Measurements from ENCODE around the gene CHP2. TPM values are rescaled to one million over a fixed set of nuclear protein-coding genes. Genes with fewer than 3 reads are reported as not detected.
A peak's percentile ranks its signal among the peaks of the same experiment; 100 is the strongest.

Gene CHP2
- 1.1 and 1.4 TPM in 2 replicates for total RNA-seq (2021)
- long read RNA-seq, transcript CHP2-201 (7 exons, 2,382 nt): major isoform, 13 of 14 reads
- long read RNA-seq, partial matches to known transcripts: 0 of 14 reads
- long read RNA-seq, other reads (novel, unspliced or antisense): 1 of 14 reads

DNA sequence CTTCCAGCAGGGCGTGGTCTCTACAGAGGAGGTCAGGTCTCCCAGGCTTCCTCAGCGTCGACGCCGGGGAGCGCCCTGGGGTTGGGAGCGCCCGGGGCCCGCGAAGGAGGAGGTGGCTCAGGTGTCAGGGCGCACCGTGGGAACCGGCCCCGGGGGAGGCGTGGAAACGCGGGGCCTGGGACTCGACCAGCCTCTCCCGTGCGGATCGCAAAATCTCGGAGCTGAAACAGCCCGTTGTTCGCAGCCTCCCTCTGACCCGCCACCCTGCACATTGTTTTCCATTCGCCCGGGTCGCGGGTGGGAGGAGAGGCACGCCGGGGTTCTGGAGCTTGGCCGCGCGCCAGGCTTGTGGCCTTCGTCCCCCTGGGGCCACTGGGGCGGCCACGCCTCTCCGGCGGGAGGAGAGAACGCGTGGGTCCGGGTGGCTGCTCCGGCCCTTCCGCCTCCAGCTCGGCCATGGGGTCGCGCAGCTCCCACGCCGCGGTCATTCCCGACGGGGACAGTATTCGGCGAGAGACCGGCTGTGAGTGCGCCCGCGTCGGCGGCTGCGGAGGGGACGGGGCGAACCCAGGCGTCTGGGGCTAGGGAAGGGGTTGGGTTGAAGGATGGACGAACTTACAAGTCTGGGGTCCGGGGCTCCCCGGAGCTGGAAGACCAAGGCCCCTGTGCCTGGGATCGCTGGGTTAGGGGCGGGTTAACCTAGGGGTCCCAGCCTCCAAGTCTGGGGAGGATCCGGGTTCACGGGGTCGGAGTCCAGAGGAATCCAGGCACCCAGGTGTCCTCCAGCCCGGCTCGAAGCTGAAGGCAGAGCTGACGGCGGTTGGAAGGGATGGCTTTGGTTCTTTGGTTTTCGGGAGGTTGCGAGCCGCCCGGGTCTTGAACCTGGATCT is at the start of gene CHP2:
Gene CHP2 (plus strand): TSS at position 433 of the 890 bp plus-strand sequence. CDS start 24 bp downstream, at position 457.
- Histone ChIP-seq H3K4me2 (ENCODE audit: insufficient read depth, insufficient read length, low read length) (peak within 1 kb of the TSS; percentile 1), H3K9ac (ENCODE audit: extremely low read depth, insufficient read length, low read length) (no peak within 1 kb of the TSS), H2BK12ac (ENCODE audit: insufficient read length, low read depth, low read length) (no peak within 1 kb of the TSS), H2BK5ac (ENCODE audit: insufficient read length, low read length) (no peak within 1 kb of the TSS), H3K79me2 (ENCODE audit: insufficient read depth, low read length) (no peaks in the 10 kb centered on the region), H3K4me1 (ENCODE audit: insufficient read depth, low read length) (no peaks in the 10 kb centered on the region), H3T11ph (ENCODE audit: low read length) (no peak within 1 kb of the TSS), H3K27me3 (ENCODE audit: insufficient read depth, low read length) (peaks cover 5% of the 10 kb centered on the region; the same call in 1 of the 2 replicates), H4K91ac (ENCODE audit: insufficient read length, low read depth, low read length) (no peak within 1 kb of the TSS), H3K14ac (ENCODE audit: insufficient read depth, low read length) (peak within 1 kb of the TSS; percentile 28; the same call in 1 of the 2 replicates), H2AFZ (ENCODE audit: low read length) (no peak within 1 kb of the TSS), H2BK20ac (ENCODE audit: low read depth, low read length, poor library complexity, severe bottlenecking) (no peak within 1 kb of the TSS), H3K27ac (ENCODE audit: insufficient read length, low read depth, low read length) (no peak within 1 kb of the TSS), H2BK120ac (ENCODE audit: low read depth, low read length, poor library complexity, severe bottlenecking) (no peak within 1 kb of the TSS), H3K23me2 (ENCODE audit: insufficient read length, low read depth, low read length, poor library complexity, severe bottlenecking) (peaks cover 9% of the 10 kb centered on the region), H4K20me1 (ENCODE audit: control insufficient read depth, insufficient read depth, insufficient read length) (no peaks in the 10 kb centered on the region), H4K5ac (ENCODE audit: insufficient read length, low read depth, low read length) (no peak within 1 kb of the TSS), H3K56ac (ENCODE audit: insufficient read length, low read depth, low read length) (no peak within 1 kb of the TSS), H2AK5ac (ENCODE audit: insufficient read length, low read length) (no peak within 1 kb of the TSS), H3K9me3 (ENCODE audit: control insufficient read depth, low read depth, low read length) (no peaks in the 10 kb centered on the region), H4K8ac (replicated peaks; ENCODE audit: insufficient read length, low read depth, low read length) (no peak within 1 kb of the TSS), H3K18ac (ENCODE audit: insufficient read length, low read depth, low read length) (no peak within 1 kb of the TSS), H2BK15ac (ENCODE audit: low read depth, low read length) (no peak within 1 kb of the TSS), H3K79me1 (ENCODE audit: insufficient read depth, low read depth, low read length, poor library complexity, severe bottlenecking) (no peaks in the 10 kb centered on the region), H3K23ac (ENCODE audit: insufficient read length, low read depth, low read length) (no peak within 1 kb of the TSS), H3K4ac (ENCODE audit: low read depth, low read length) (no peak within 1 kb of the TSS)
- Mint-ChIP-seq H3K9me3 (peaks cover 8 to 13% of the 10 kb centered on the region in 2 experiments; a peak in 4 of 5 replicates), H3K4me1 (peaks cover 2 to 8% of the 10 kb centered on the region in 2 experiments; a peak in 1 of 4 replicates), H3K27me3 (ENCODE audit: low read depth) (peaks cover 49% of the 10 kb centered on the region), H3K27ac (no peak within 1 kb of the TSS), H3K36me3 (ENCODE audit: insufficient read depth in 1 of 3, low read depth in 3 of 3) (peaks cover 5 to 23% (median 10%) of the 10 kb centered on the region in 3 experiments; a peak in 6 of 7 replicates), H3K4me3 (peak within 1 kb of the TSS; percentile 49 to 72)
- no CpG with 5 or more reads among the region's 80 CpGs for WGBS (ENCODE audit: extremely low coverage, insufficient read length, low lambda C conversion rate)
- peak; percentile 58 for DNase-seq
- TF ChIP-seq, protein P1, sequence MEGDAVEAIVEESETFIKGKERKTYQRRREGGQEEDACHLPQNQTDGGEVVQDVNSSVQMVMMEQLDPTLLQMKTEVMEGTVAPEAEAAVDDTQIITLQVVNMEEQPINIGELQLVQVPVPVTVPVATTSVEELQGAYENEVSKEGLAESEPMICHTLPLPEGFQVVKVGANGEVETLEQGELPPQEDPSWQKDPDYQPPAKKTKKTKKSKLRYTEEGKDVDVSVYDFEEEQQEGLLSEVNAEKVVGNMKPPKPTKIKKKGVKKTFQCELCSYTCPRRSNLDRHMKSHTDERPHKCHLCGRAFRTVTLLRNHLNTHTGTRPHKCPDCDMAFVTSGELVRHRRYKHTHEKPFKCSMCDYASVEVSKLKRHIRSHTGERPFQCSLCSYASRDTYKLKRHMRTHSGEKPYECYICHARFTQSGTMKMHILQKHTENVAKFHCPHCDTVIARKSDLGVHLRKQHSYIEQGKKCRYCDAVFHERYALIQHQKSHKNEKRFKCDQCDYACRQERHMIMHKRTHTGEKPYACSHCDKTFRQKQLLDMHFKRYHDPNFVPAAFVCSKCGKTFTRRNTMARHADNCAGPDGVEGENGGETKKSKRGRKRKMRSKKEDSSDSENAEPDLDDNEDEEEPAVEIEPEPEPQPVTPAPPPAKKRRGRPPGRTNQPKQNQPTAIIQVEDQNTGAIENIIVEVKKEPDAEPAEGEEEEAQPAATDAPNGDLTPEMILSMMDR (conservative IDR thresholded peaks at IDR 0.05): no peak
